Measurements from ENCODE around the gene COL9A3.

Gene COL9A3

GRCh38 chr20:62799459-62799858, 17.4 kb upstream of the COL9A3 start:
- H3K9me2 ChIP-seq (replicated peaks; ENCODE audit: insufficient read depth, low read length): no peaks in the 10 kb centered on the region
- H4K20me1 ChIP-seq (ENCODE audit: low read depth, low read length): no peaks in the 10 kb centered on the region
- no peak for TF ChIP-seq EZH2phosphoT487 (conservative IDR thresholded peaks at IDR 0.05; ENCODE audit: low read length)
- no peak for TF ChIP-seq CTCF (IDR thresholded peaks at IDR 0.05; ENCODE audit: insufficient read depth, low read length, poor library complexity, severe bottlenecking)
- H3K4me2 ChIP-seq (ENCODE audit: low read depth, low read length, poor library complexity, severe bottlenecking): no peak overlapping the region
- no peak overlapping the region for H3K27ac ChIP-seq (ENCODE audit: low read depth, low read length)
- no peak overlapping the region for H3K9ac ChIP-seq (ENCODE audit: low read length)
- H3K4me3 ChIP-seq (ENCODE audit: insufficient read depth, low read length, poor library complexity, severe bottlenecking): no peak overlapping the region
- H3K27me3 ChIP-seq (ENCODE audit: low read length): no peaks in the 10 kb centered on the region
- no peaks in the 10 kb centered on the region for H3K9me3 ChIP-seq (ENCODE audit: insufficient read depth, low read length)
- no peak overlapping the region for H2AFZ ChIP-seq (ENCODE audit: low read depth, low read length, severe bottlenecking)
- peaks cover 25% of the 10 kb centered on the region for H3F3A ChIP-seq (ENCODE audit: insufficient read depth)
- H3K79me2 ChIP-seq (ENCODE audit: insufficient read depth, low read length): no peaks in the 10 kb centered on the region
- no peaks in the 10 kb centered on the region for H3K36me3 ChIP-seq (ENCODE audit: low read length)

DNA sequence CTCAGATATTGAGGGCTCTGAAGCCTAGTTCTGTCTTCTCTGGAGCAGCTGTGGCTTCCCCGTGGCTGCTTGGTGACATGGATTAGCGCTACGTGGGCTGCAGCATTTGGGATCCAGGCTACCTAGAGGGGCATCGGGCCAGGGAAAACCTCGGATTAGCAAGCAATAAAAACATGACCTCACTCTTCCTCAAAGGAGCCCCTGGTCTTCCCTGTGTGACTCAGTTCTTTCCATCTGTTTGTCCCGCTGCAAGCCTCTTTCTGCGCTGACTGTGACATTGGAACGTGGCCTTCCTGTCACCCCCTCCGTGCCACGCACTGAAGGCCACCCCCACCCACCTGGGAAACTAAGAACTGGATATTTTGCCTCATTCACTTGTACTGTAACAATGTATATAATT, 17.0 kb upstream of the COL9A3 start:
- Histone ChIP-seq H2AFZ (ENCODE audit: low read depth, low read length, severe bottlenecking) (no peak overlapping the region), H3K9me3 (ENCODE audit: insufficient read depth, low read length) (no peaks in the 10 kb centered on the region), H3K4me2 (ENCODE audit: low read depth, low read length, poor library complexity, severe bottlenecking) (no peak overlapping the region), H3F3A (ENCODE audit: insufficient read depth) (peaks cover 21% of the 10 kb centered on the region), H3K79me2 (ENCODE audit: insufficient read depth, low read length) (no peaks in the 10 kb centered on the region), H3K27me3 (ENCODE audit: low read length) (no peaks in the 10 kb centered on the region), H3K36me3 (ENCODE audit: low read length) (no peaks in the 10 kb centered on the region), H3K9me2 (replicated peaks; ENCODE audit: insufficient read depth, low read length) (no peaks in the 10 kb centered on the region), H3K9ac (ENCODE audit: low read length) (no peak overlapping the region), H4K20me1 (ENCODE audit: low read depth, low read length) (no peaks in the 10 kb centered on the region), H3K27ac (ENCODE audit: low read depth, low read length) (no peak overlapping the region), H3K4me3 (ENCODE audit: insufficient read depth, low read length, poor library complexity, severe bottlenecking) (no peak overlapping the region)
- TF ChIP-seq EZH2phosphoT487 (conservative IDR thresholded peaks at IDR 0.05; ENCODE audit: low read length) (no peak), CTCF (IDR thresholded peaks at IDR 0.05; ENCODE audit: insufficient read depth, low read length, poor library complexity, severe bottlenecking) (no peak)

- H3K79me2 ChIP-seq (ENCODE audit: insufficient read depth, low read length): peaks cover 3% of the 10 kb centered on the region
- TF ChIP-seq EZH2phosphoT487 (conservative IDR thresholded peaks at IDR 0.05; ENCODE audit: low read length): no peak
- no peak for TF ChIP-seq CTCF (IDR thresholded peaks at IDR 0.05; ENCODE audit: insufficient read depth, low read length, poor library complexity, severe bottlenecking)
- H3K9me2 ChIP-seq (replicated peaks; ENCODE audit: insufficient read depth, low read length): no peaks in the 10 kb centered on the region
- H3K27ac ChIP-seq (ENCODE audit: low read depth, low read length): no peak overlapping the region
- no peaks in the 10 kb centered on the region for H3K9me3 ChIP-seq (ENCODE audit: insufficient read depth, low read length)
- H4K20me1 ChIP-seq (ENCODE audit: low read depth, low read length): no peaks in the 10 kb centered on the region; the same call in 1 of the 2 replicates
- H3K36me3 ChIP-seq (ENCODE audit: low read length): no peaks in the 10 kb centered on the region
- no peak overlapping the region for H2AFZ ChIP-seq (ENCODE audit: low read depth, low read length, severe bottlenecking)
- no peak overlapping the region for H3K9ac ChIP-seq (ENCODE audit: low read length)
- no peaks in the 10 kb centered on the region for H3K27me3 ChIP-seq (ENCODE audit: low read length)
- H3K4me3 ChIP-seq (ENCODE audit: insufficient read depth, low read length, poor library complexity, severe bottlenecking): no peak overlapping the region
- peaks cover 17% of the 10 kb centered on the region for H3F3A ChIP-seq (ENCODE audit: insufficient read depth)
- no peak overlapping the region for H3K4me2 ChIP-seq (ENCODE audit: low read depth, low read length, poor library complexity, severe bottlenecking)
Observed at GRCh38 chr20:62800314-62801259, 16.3 kb upstream of the COL9A3 start.

All from SU-DHL-6 (cell line).